Measurements from ENCODE around the gene HES7. TPM values are rescaled to one million over a fixed set of nuclear protein-coding genes. Genes with fewer than 3 reads are reported as not detected.

Gene HES7
- total RNA-seq, 1 donor from 2014 or later = 0.35 TPM

DNA sequence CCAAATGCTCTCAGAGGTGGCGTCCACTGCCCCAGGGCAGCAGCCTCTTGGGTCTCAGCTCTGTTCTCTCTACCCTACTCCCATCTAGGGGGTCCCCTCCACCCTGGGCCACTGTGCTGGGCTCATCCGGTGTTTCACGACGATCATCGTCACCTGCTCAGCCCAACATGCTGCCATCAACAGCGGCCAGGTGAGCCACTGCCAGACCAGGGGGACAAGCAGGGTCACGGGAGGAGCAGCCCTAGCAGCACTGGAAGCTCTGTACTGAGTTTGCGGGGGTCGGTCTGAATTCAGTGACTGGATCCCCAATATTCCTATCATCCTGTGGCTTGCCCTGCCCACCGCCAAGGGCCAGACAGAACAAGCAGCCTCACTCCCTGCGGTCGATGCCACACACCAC, 52.4 kb downstream of the HES7 start:
- no peak overlapping the region for H3K4me3 ChIP-seq (ENCODE audit: low read depth, low read length)
- TF ChIP-seq, protein P1, sequence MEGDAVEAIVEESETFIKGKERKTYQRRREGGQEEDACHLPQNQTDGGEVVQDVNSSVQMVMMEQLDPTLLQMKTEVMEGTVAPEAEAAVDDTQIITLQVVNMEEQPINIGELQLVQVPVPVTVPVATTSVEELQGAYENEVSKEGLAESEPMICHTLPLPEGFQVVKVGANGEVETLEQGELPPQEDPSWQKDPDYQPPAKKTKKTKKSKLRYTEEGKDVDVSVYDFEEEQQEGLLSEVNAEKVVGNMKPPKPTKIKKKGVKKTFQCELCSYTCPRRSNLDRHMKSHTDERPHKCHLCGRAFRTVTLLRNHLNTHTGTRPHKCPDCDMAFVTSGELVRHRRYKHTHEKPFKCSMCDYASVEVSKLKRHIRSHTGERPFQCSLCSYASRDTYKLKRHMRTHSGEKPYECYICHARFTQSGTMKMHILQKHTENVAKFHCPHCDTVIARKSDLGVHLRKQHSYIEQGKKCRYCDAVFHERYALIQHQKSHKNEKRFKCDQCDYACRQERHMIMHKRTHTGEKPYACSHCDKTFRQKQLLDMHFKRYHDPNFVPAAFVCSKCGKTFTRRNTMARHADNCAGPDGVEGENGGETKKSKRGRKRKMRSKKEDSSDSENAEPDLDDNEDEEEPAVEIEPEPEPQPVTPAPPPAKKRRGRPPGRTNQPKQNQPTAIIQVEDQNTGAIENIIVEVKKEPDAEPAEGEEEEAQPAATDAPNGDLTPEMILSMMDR (conservative IDR thresholded peaks at IDR 0.05; ENCODE audit: low read depth, low read length) = no peak
- DNase-seq (ENCODE audit: low read depth) = no peak

Other genes starting within 250 kb of the HES7 start
- 30.3 and 40.7 TPM in 2 replicates for gene CHD3, start 235.3 kb downstream of the HES7 start, total RNA-seq
- gene RNF227, start 207.8 kb downstream of the HES7 start, total RNA-seq = 0.35 and 0.65 TPM in 2 replicates
- 0.06 and 1.2 TPM in 2 replicates for gene KCNAB3, start 194.2 kb downstream of the HES7 start, total RNA-seq
- 76.1 and 95.3 TPM in 2 replicates for gene TRAPPC1, start 192.2 kb downstream of the HES7 start, total RNA-seq
- gene CNTROB, start 191.9 kb downstream of the HES7 start, total RNA-seq = 26.8 and 44.9 TPM in 2 replicates
- not detected in 2 replicates for gene GUCY2D, start 121.5 kb downstream of the HES7 start, total RNA-seq
- gene ALOX15B, start 85.0 kb downstream of the HES7 start, total RNA-seq = 0.07 and 1.3 TPM in 2 replicates
- 0.35 TPM in 1 of 2 replicates, not detected in the other for gene ALOX12B, start 36.4 kb downstream of the HES7 start, total RNA-seq
- 0.36 TPM in 1 of 2 replicates, not detected in the other for gene ALOXE3, start 5.6 kb downstream of the HES7 start, total RNA-seq
- 13.1 and 17.1 TPM in 2 replicates for gene PER1, start 28.3 kb upstream of the HES7 start, total RNA-seq
- 2.1 and 7.0 TPM in 2 replicates for gene VAMP2, start 38.8 kb upstream of the HES7 start, total RNA-seq
- 16.9 and 24.3 TPM in 2 replicates for gene TMEM107, start 52.3 kb upstream of the HES7 start, total RNA-seq
- 9.5 and 11.4 TPM in 2 replicates for gene BORCS6, start 66.1 kb upstream of the HES7 start, total RNA-seq
- gene AURKB, start 86.5 kb upstream of the HES7 start, total RNA-seq = 136 and 165 TPM in 2 replicates
- 9.1 and 13.0 TPM in 2 replicates for gene CTC1, start 124.0 kb upstream of the HES7 start, total RNA-seq
- gene PFAS, start 125.2 kb upstream of the HES7 start, total RNA-seq = 37.2 and 58.1 TPM in 2 replicates
- gene RANGRF, start 164.6 kb upstream of the HES7 start, total RNA-seq = 36.5 and 37.8 TPM in 2 replicates
- 0.58 and 3.3 TPM in 2 replicates for gene SLC25A35, start 171.3 kb upstream of the HES7 start, total RNA-seq
- 0.06 TPM in 1 of 2 replicates, not detected in the other for gene ARHGEF15, start 186.1 kb upstream of the HES7 start, total RNA-seq
- gene ODF4, start 215.7 kb upstream of the HES7 start, total RNA-seq = not detected in 2 replicates